HG03159 (cell line): ENCODE data around the gene VPS8.

Source experiments
- ATAC-seq: cut with Tn5 transposase; IDR thresholded peaks from one replicate; pipeline ENCODE4 v1.9.1; 2021; ENCODE audit warnings: mild to moderate bottlenecking, moderate library complexity; ENCODE audit not compliant: unreplicated experiment

The VPS8 gene

GRCh38 chr3:184811999-184812661 lies at the start of gene VPS8:
TSS of gene VPS8 (plus strand) at chr3:184812166. CDS start at chr3:184824633, 12,467 bp downstream.
- ATAC-seq: peak; percentile 92

- no peak for ATAC-seq
These were observed 47.8 kb upstream of the VPS8 start for GRCh38 chr3:184764191-184764590.

GRCh38 chr3:184765047-184765729 lies 46.8 kb upstream of the VPS8 start:
- no peak for ATAC-seq

- peak; percentile 88 for ATAC-seq
These were observed 46.3 kb upstream of the VPS8 start for GRCh38 chr3:184765730-184766074.

GRCh38 chr3:184766555-184767261 lies 45.3 kb upstream of the VPS8 start:
- ATAC-seq: no peak

GRCh38 chr3:184767377-184767776 lies 44.6 kb upstream of the VPS8 start:
- no peak for ATAC-seq

GRCh38 chr3:184769382-184770170 lies 42.4 kb upstream of the VPS8 start:
- ATAC-seq: no peak

- no peak for ATAC-seq
These were observed 41.4 kb upstream of the VPS8 start for GRCh38 chr3:184770541-184770940.

GRCh38 chr3:184771301-184772127 lies 40.5 kb upstream of the VPS8 start:
- ATAC-seq: no peak

- ATAC-seq: no peak
These were observed 39.2 kb upstream of the VPS8 start for GRCh38 chr3:184772667-184773272.

- ATAC-seq: no peak
These were observed 38.4 kb upstream of the VPS8 start for GRCh38 chr3:184773283-184774186.

- ATAC-seq: no peak
These were observed 35.0 kb upstream of the VPS8 start for GRCh38 chr3:184776916-184777315.

GRCh38 chr3:184777566-184778356 lies 34.2 kb upstream of the VPS8 start:
- ATAC-seq: peak; percentile 88

GRCh38 chr3:184778426-184779332 lies 33.3 kb upstream of the VPS8 start:
- no peak for ATAC-seq

- no peak for ATAC-seq
These were observed 30.9 kb upstream of the VPS8 start for GRCh38 chr3:184780981-184781515.

- no peak for ATAC-seq
These were observed 30.2 kb upstream of the VPS8 start for GRCh38 chr3:184781801-184782200.

- no peak for ATAC-seq
These were observed 28.6 kb upstream of the VPS8 start for GRCh38 chr3:184783319-184783718.
